K562 (cell line): ENCODE measurements around the gene GNS. TPM values are rescaled to one million over a fixed set of nuclear protein-coding genes. Genes with fewer than 3 reads are reported as not detected.

ENCODE experiments used
- ATAC-seq: fragments of 200-7000 bp; cut with Tn5 transposase; 3 replicates; pipeline ENCODE4 v1.9.1; 2020; ENCODE audit warnings: moderate library complexity
- BruUV-seq: library from RNA; stranded (reverse); fragments of 400-500 nt; replicated peaks from 2 replicates; lab custom pipeline; 2021; lab: Mats Ljungman, UMichigan
- CTCF ChIA-PET: fragments of 300-600 bp; formaldehyde crosslinking; extraction: SDS; loops from one replicate; lab custom pipeline; 2021; ENCODE audit warnings: low intra/inter-chr PET ratio; lab: Yijun Ruan, JAX
- POLR2A ChIA-PET: fragments of 300-600, 350-650 bp; sonication (Branson Sonifier 250); formaldehyde crosslinking; extraction: SDS; loops from one replicate; lab custom pipeline; 2021; ENCODE audit warnings: antibody characterized with exemption, inconsistent platforms; lab: Yijun Ruan, JAX
- DNase-seq, 4 experiments: peaks; one replicate each; pipeline versions ENCODE4 v3.0.0 to v3.0.0-alpha.2; 2011 to 2018; ENCODE audit warnings: low spot score in 3 of 4, mixed read lengths in 3 of 4; ENCODE audit errors: extremely low read depth in 1 of 4
- FAIRE-seq: peaks from 2 replicates; lab custom pipeline; 2011; peaks lifted over from hg19 to GRCh38; lab: Jason Lieb, UNC
- H2AFZ ChIP-seq: 2 replicates; pipeline ENCODE4 v1.6.0; 2011; ENCODE audit warnings: low read depth, low read length, control low read depth, inconsistent platforms
- H3K27ac ChIP-seq: fragments of 200-600 bp; 3 replicates; pipeline ENCODE4 v1.8.0; 2011; ENCODE audit warnings: low read depth, mild to moderate bottlenecking, control low read depth, inconsistent platforms, low read length, moderate library complexity, mixed read lengths; ENCODE audit errors: extremely low read depth
- H3K27me3 ChIP-seq, 2 experiments: fragments of 300-600 bp in 1 of 2; 2 replicates in 1 of 2; 3 replicates in 1 of 2; pipeline versions ENCODE4 v1.6.0 to v1.8.0; 2011; ENCODE audit warnings: inconsistent platforms in 2 of 2, low read length in 2 of 2, mild to moderate bottlenecking in 1 of 2, mixed read lengths in 1 of 2, moderate library complexity in 1 of 2; ENCODE audit not compliant: control insufficient read depth in 2 of 2, insufficient read depth in 2 of 2
- H3K36me3 ChIP-seq: fragments of 300-600 bp; 3 replicates; pipeline ENCODE4 v1.8.0; 2011; ENCODE audit warnings: mild to moderate bottlenecking, low read length, inconsistent platforms; ENCODE audit not compliant: control insufficient read depth, insufficient read depth
- H3K4me1 ChIP-seq, 2 experiments: fragments of 200-600 bp in 1 of 2; replicated peaks in 1 of 2; 2 replicates in 1 of 2; 3 replicates in 1 of 2; pipeline versions ENCODE4 v1.5.1 to v1.8.0; 2011; ENCODE audit warnings: inconsistent platforms in 2 of 2, low read length in 2 of 2, mild to moderate bottlenecking in 1 of 2, mixed read lengths in 1 of 2, moderate library complexity in 1 of 2; ENCODE audit not compliant: control insufficient read depth in 2 of 2, insufficient read depth in 2 of 2
- H3K4me2 ChIP-seq: 2 replicates; pipeline ENCODE4 v1.6.1; 2011; ENCODE audit warnings: low read length, control low read depth, inconsistent platforms, mixed read lengths; ENCODE audit not compliant: insufficient read depth
- H3K4me3 ChIP-seq: fragments of 200-600 bp; sonication (generic), shearing (Covaris generic); 2 replicates; pipeline ENCODE4 v1.5.1; 2016; ENCODE audit warnings: control low read depth, inconsistent platforms
- H3K79me2 ChIP-seq: fragments of 200-600 bp; 3 replicates; pipeline ENCODE4 v1.8.0; 2011; ENCODE audit warnings: low read length, inconsistent platforms; ENCODE audit not compliant: control insufficient read depth, insufficient read depth
- H3K9ac ChIP-seq, 2 experiments: 2 replicates each; pipeline versions ENCODE4 v1.6.0 to v1.6.1; 2011; ENCODE audit warnings: low read depth in 2 of 2, low read length in 2 of 2, control low read depth in 1 of 2, inconsistent platforms in 1 of 2, mild to moderate bottlenecking in 1 of 2, mixed read lengths in 1 of 2; ENCODE audit not compliant: insufficient read depth in 1 of 2
- H3K9me1 ChIP-seq: one replicate; pipeline ENCODE4 v1.6.0; 2011; ENCODE audit warnings: inconsistent platforms, mild to moderate bottlenecking, low read length, moderate library complexity; ENCODE audit not compliant: control insufficient read depth, insufficient read depth
- H3K9me3 ChIP-seq: replicated peaks from 2 replicates; pipeline ENCODE4 v1.5.1; 2011; ENCODE audit warnings: low read depth, low read length, inconsistent platforms; ENCODE audit not compliant: control insufficient read depth, insufficient read depth
- H4K20me1 ChIP-seq: replicated peaks from 2 replicates; pipeline ENCODE4 v1.6.1; 2011; ENCODE audit warnings: low read length, inconsistent platforms, mixed read lengths; ENCODE audit not compliant: control insufficient read depth, insufficient read depth
- CTCF ChIP-seq, 3 experiments: IDR thresholded peaks in 2 of 3; conservative IDR thresholded peaks in 1 of 3; 2 replicates each; pipeline ENCODE4 v1.5.1; 2011 to 2012; ENCODE audit warnings: low read length in 3 of 3, mild to moderate bottlenecking in 3 of 3, control low read depth in 2 of 3, improper control_type of control experiment in 1 of 3, inconsistent platforms in 1 of 3, low read depth in 1 of 3, mixed read lengths in 1 of 3, moderate library complexity in 1 of 3; ENCODE audit not compliant: insufficient read depth in 2 of 3
- HSF4 ChIP-seq: fragments of 250-450 bp; sonication (Bioruptor Pico); IDR thresholded peaks from 2 replicates; pipeline ENCODE4 v2.1.2; 2022; ENCODE audit warnings: mild to moderate bottlenecking, moderate library complexity, borderline replicate concordance
- MIER1 ChIP-seq: fragments of 450-650 bp; IDR thresholded peaks from 2 replicates; pipeline ENCODE4 v1.6.1; 2016; ENCODE audit warnings: antibody characterized with exemption, mild to moderate bottlenecking, low read depth
- RAD21 ChIP-seq, 2 experiments: fragments of 250-450 bp in 1 of 2; fragments of 450-650 bp in 1 of 2; sonication (Bioruptor Pico) in 1 of 2; formaldehyde crosslinking in 1 of 2; IDR thresholded peaks in 1 of 2; conservative IDR thresholded peaks in 1 of 2; 2 replicates each; pipeline versions ENCODE4 v1.4.0 to v1.8.0; 2020 to 2022; ENCODE audit warnings: mild to moderate bottlenecking in 2 of 2, moderate library complexity in 1 of 2
- SMAD4 ChIP-seq: fragments of 250-450 bp; sonication (Bioruptor Pico); conservative IDR thresholded peaks from 2 replicates; pipeline ENCODE4 v1.8.0; 2021; ENCODE audit warnings: inconsistent platforms, mild to moderate bottlenecking, moderate library complexity
- SMC3 ChIP-seq: conservative IDR thresholded peaks from 2 replicates; pipeline ENCODE4 v1.6.1; 2011; ENCODE audit warnings: low read depth, low read length, improper control_type of control experiment; ENCODE audit not compliant: insufficient read depth
- TEAD2 ChIP-seq: fragments of 450-650 bp; IDR thresholded peaks from 2 replicates; pipeline ENCODE4 v1.6.1; 2016; ENCODE audit warnings: missing genetic modification characterization, control low read depth, missing compliant biosample characterization
- USF2 ChIP-seq: sonication (generic); formaldehyde crosslinking; IDR thresholded peaks from 2 replicates; pipeline ENCODE4 v1.5.0; 2020; ENCODE audit warnings: missing genetic modification reagents
- XRCC5 ChIP-seq: fragments of 200-400 bp; formaldehyde crosslinking; IDR thresholded peaks from 2 replicates; pipeline ENCODE4 v1.6.1; 2017; ENCODE audit warnings: low read depth, mild to moderate bottlenecking, low read length
- YY1 ChIP-seq, 3 experiments: IDR thresholded peaks; 2 replicates each; pipeline ENCODE4 v1.6.1; 2011; ENCODE audit warnings: low read length in 2 of 3, mild to moderate bottlenecking in 2 of 3, moderate library complexity in 2 of 3, borderline replicate concordance in 1 of 3, control low read depth in 1 of 3, low read depth in 1 of 3; ENCODE audit not compliant: insufficient read depth in 3 of 3, insufficient replicate concordance in 2 of 3, control insufficient read depth in 1 of 3, insufficient read length in 1 of 3; ENCODE audit errors: extremely low read depth in 1 of 3
- ZNF174 ChIP-seq: fragments of 250-450 bp; sonication (Bioruptor Pico); IDR thresholded peaks from 2 replicates; pipeline ENCODE4 v1.4.0; 2020; ENCODE audit warnings: mild to moderate bottlenecking
- ZNF263 ChIP-seq: sonication (generic); formaldehyde crosslinking; IDR thresholded peaks from 2 replicates; pipeline ENCODE4 v1.8.0; 2022; ENCODE audit warnings: mild to moderate bottlenecking, missing genetic modification reagents, borderline replicate concordance
- ZNF830 ChIP-seq: fragments of 250-450 bp; sonication (Bioruptor Pico); IDR thresholded peaks from 2 replicates; pipeline ENCODE4 v1.5.0; 2021; ENCODE audit warnings: mild to moderate bottlenecking
- WGBS: fragments of 100-300 bp; shearing (Covaris generic); methylation state at CpG from one replicate; pipeline ENCODE4 v1.1.6; 2016; ENCODE audit warnings: low coverage, mixed read lengths; ENCODE audit not compliant: insufficient coverage; ENCODE audit errors: missing lambda C conversion rate; 5-methylcytosine and 5-hydroxymethylcytosine counted together
- in situ Hi-C: fragments of 300-500 bp; cut with MboI; formaldehyde crosslinking; loops from 4 replicates; pipeline ENCODE4 v1.15.0; 2018; ENCODE audit warnings: inconsistent platforms, mixed read lengths
- intact Hi-C: fragments of 100-400 bp; cut with micrococcal nuclease; formaldehyde crosslinking; loops from 2 replicates; pipeline ENCODE4 v1.14.2; 2022
- polyA plus RNA-seq, 8 experiments: library from polyadenylated mRNA; depleted of rRNA in 4 of 8; stranded (reverse) in 5 of 8; unstranded in 3 of 8; fragments of >200 nt; fragmentation: Nextera tagmentation in 2 of 8; fragmentation: Illumina TruSeq in 1 of 8; extraction: Ambion mirVana in 2 of 8; extraction: Trizol in 1 of 8; gene quantifications; 2 replicates each; pipeline versions ENCODE4 v1.2.1 to v1.2.3, GENCODE V29; 2011 to 2014; ENCODE audit warnings: inconsistent platforms in 1 of 8, missing spikeins in 1 of 8
- total RNA-seq, 7 experiments: library from RNA; depleted of rRNA in 6 of 7; stranded (reverse); fragments of >200 nt in 6 of 7; fragmentation: Illumina TruSeq in 2 of 7; extraction: Trizol in 2 of 7; gene quantifications; 2 replicates each; pipeline versions ENCODE4 v1.2.1 to v1.2.3, GENCODE V29; 2011 to 2021; ENCODE audit warnings: low replicate concordance in 1 of 7
- TF ChIP-seq, protein P1 (sequence below): IDR thresholded peaks from 2 replicates; pipeline ENCODE4 v1.6.1; 2011; ENCODE audit not compliant: insufficient read length; ENCODE audit errors: extremely low read depth

The GNS gene
- total and polyA plus RNA-seq, 9 of the 15 experiments (the other 6 are each of a cell fraction or from before 2014, with no cell fraction given): 4.6 to 30.3 (median 18.9) TPM

DNA sequence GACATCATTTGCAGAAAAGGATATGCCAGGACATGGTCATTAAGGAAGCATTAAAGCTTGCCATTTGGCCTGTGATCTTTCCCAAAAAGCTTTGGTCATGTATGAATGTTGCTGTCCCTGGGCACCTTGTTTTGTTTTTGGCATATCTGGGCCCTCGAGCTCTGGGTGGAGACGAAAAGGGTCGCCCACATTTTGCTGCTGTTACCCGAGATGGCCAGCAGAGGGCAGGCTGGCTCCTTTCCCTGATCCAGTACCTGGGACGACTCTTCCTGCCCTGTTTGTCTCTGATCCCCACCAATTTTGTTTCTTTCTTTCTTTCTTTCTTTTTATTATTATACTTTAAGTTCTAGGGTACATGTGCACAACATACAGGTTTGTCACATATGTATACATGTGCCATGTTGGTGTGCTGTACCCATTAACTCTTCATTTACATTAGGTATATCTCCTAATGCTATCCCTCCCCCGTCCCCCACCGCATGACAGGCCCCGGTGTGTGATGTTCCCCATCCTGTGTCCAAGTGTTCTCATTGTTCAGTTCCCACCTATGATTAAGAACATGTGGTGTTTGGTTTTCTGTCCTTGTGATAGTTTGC, 43.1 kb upstream of the GNS start (continued):
- peak; percentile 57 for TF ChIP-seq SMC3
- peak in 1 of 3 experiments; percentile 10 for TF ChIP-seq YY1 (IDR thresholded peaks at IDR 0.05; ENCODE audit: borderline replicate concordance in 1 of 3, control insufficient read depth in 1 of 3, extremely low read depth in 1 of 3, insufficient read depth in 3 of 3, insufficient read length in 1 of 3, insufficient replicate concordance in 2 of 3, low read depth in 1 of 3, low read length in 2 of 3)
- peak; percentile 41 to 61 for TF ChIP-seq RAD21 (CRISPR knock-in tag; conservative IDR thresholded peaks at IDR 0.05 in 1 of 2, IDR thresholded peaks at IDR 0.05 in 1 of 2)
- peak; percentile 49; the same call in 1 of the 2 replicates for TF ChIP-seq XRCC5
- peak; percentile 72 to 81 (median 76) for TF ChIP-seq CTCF (IDR thresholded peaks at IDR 0.05 in 2 of 3, conservative IDR thresholded peaks at IDR 0.05 in 1 of 3; ENCODE audit: insufficient read depth in 2 of 3, low read depth in 1 of 3, low read length in 3 of 3)

- Histone ChIP-seq H3K27me3 (peaks cover 5 to 13% of the 10 kb centered on the region in 2 experiments; a peak in 3 of 5 replicates), H3K4me3 (no peak overlapping the region), H3K27ac (no peak overlapping the region), H3K9me1 (no peaks in the 10 kb centered on the region), H3K4me2 (no peak overlapping the region), H3K36me3 (no peaks in the 10 kb centered on the region), H3K9ac (no peak overlapping the region), H2AFZ (no peak overlapping the region), H3K79me2 (no peaks in the 10 kb centered on the region), H4K20me1 (no peaks in the 10 kb centered on the region), H3K9me3 (no peaks in the 10 kb centered on the region), H3K4me1 (no peaks in the 10 kb centered on the region)
- DNase-seq (peak in 2 of 4 experiments; percentile 25 to 34), FAIRE-seq (no peak), ATAC-seq (peak; percentile 72)
- 12% methylated on average over 2 of the region's 2 CpGs for WGBS
- BruUV-seq: no TSS peak
- intact Hi-C loops: loop anchor here (5.0 kb wide), 1 partner anchor 321 kb away; the partner anchor contains the start of gene WIF1
- in situ Hi-C loops: no loop called here
- CTCF ChIA-PET: no interaction called here
- POLR2A ChIA-PET: no interaction called here
- TF ChIP-seq HSF4: no peak
- TF ChIP-seq, protein P1, sequence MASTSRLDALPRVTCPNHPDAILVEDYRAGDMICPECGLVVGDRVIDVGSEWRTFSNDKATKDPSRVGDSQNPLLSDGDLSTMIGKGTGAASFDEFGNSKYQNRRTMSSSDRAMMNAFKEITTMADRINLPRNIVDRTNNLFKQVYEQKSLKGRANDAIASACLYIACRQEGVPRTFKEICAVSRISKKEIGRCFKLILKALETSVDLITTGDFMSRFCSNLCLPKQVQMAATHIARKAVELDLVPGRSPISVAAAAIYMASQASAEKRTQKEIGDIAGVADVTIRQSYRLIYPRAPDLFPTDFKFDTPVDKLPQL: no peak
- no peak for TF ChIP-seq ZNF263 (CRISPR knock-in tag)
- TF ChIP-seq USF2: no peak
- no peak for TF ChIP-seq TEAD2 (tag)
- no peak for TF ChIP-seq MIER1
- TF ChIP-seq ZNF174 (CRISPR knock-in tag): no peak
- no peak for TF ChIP-seq ZNF830 (CRISPR knock-in tag)
- no peak for TF ChIP-seq SMAD4 (CRISPR knock-in tag)
These were observed 42.2 kb upstream of the GNS start for GRCh38 chr12:64801381-64801780.
